GM12873 (cell line): ENCODE data around the gene TFF2.

ENCODE experiments used
- TF ChIP-seq, protein P1 (sequence below): IDR thresholded peaks from 2 replicates; pipeline ENCODE4 v1.5.1; 2012; ENCODE audit warnings: low read depth, mild to moderate bottlenecking, moderate library complexity, low read length, control low read depth; ENCODE audit not compliant: insufficient read depth; ENCODE audit errors: missing control alignments

Gene TFF2

GRCh38 chr21:42306366-42307035 is 44.3 kb downstream of the TFF2 start:
- TF ChIP-seq, protein P1, sequence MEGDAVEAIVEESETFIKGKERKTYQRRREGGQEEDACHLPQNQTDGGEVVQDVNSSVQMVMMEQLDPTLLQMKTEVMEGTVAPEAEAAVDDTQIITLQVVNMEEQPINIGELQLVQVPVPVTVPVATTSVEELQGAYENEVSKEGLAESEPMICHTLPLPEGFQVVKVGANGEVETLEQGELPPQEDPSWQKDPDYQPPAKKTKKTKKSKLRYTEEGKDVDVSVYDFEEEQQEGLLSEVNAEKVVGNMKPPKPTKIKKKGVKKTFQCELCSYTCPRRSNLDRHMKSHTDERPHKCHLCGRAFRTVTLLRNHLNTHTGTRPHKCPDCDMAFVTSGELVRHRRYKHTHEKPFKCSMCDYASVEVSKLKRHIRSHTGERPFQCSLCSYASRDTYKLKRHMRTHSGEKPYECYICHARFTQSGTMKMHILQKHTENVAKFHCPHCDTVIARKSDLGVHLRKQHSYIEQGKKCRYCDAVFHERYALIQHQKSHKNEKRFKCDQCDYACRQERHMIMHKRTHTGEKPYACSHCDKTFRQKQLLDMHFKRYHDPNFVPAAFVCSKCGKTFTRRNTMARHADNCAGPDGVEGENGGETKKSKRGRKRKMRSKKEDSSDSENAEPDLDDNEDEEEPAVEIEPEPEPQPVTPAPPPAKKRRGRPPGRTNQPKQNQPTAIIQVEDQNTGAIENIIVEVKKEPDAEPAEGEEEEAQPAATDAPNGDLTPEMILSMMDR = no peak

GRCh38 chr21:42305707-42306147 is 45.1 kb downstream of the TFF2 start:
- TF ChIP-seq, protein P1 = no peak

DNA sequence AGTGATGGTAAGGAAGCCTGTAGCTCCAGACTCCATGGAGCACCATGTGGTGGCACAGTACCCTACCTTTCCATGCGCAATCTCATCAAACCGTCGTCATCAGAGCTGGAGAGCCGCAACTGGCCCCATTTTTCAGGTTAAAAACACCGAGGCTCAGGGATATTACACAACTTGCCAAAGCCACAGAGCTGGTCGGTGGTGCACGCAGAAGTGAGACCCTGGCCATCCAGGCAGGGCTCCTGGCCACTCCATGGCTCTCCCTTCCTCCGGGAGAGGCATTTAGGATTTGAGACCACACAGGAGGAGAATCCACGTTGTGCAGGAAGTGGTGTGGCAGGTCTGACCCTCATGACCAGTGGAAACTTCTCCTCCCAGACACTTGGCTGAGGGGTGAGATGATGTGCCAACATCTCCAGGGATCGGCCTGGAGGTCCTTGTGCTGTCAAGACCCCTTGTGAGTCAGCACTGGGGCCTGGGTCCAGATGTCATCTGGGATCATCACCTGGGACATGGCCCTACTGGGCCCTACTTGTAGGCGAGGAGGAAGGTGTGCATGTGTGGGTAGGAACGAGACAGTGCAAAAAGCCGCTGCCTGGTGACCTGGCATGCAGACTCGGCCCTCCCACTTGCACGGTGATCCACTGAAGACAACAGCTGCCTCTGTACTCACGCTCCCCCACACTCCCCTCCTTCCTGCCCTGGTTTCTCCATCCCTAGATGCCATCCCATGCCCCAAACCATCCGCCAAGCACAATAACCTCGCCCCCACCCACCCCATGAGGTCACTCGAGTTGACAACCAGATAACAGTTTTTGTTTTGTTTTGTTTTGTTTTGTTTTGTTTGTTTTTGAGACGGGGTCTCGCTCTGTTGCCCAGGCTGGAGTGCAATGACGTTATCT is 46.0 kb downstream of the TFF2 start:
- TF ChIP-seq, protein P1 = no peak

DNA sequence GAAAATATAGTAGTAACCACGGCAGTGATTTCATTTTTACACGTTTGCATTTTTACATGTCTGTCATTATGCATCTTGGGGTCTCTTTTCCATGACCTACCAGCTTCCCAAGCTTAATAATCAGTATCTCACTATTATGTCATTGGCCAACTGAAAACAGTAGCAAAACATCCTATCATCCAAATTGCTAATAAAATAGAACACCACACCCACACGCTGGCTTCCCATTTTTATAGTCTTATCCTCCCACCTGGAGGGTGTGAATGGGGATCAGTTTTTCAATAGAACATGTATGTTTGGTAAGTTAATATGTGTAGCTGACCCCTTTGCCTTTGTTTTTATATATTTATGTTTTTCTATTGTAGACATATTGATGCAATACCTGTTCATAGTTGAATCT is 47.4 kb downstream of the TFF2 start:
- TF ChIP-seq, protein P1 = no peak

DNA sequence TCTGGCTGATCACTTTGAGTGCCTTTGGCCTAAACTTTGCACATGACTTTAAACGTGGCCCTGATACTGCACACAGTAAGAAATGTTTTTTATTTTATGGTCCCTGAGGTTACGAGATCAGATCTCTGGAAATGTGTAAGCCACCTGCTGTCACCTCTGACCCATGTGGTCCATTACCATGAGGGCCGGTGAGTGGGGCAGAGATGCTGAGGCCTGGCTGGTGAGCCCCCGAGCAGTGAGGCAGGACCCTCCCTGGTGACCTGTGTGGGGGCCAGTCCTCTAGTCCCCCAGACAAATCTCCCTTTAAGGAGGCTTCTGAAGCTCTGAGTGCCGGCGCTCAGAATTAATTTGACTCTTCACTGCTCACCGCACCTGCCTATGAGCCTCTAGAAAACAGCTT is 48.0 kb downstream of the TFF2 start:
- TF ChIP-seq, protein P1 = no peak

- TF ChIP-seq, protein P1 = no peak
Measured at GRCh38 chr21:42302076-42302650, 48.6 kb downstream of the TFF2 start.
